H1 (cell line): Measurements from ENCODE around the gene STAT1. TPM values are rescaled to one million over a fixed set of nuclear protein-coding genes. Genes with fewer than 3 reads are reported as not detected.

ENCODE experiments used
- CTCF ChIA-PET: fragments of 300-600 bp; sonication (Branson Sonifier 250); formaldehyde crosslinking; loops from one replicate; lab custom pipeline; 2021; ENCODE audit not compliant: partially characterized antibody; lab: Charles Lee
- POLR2A ChIA-PET: fragments of 300-600 bp; sonication (Branson Sonifier 250); formaldehyde crosslinking; loops from one replicate; lab custom pipeline; 2021; ENCODE audit warnings: inconsistent platforms; ENCODE audit not compliant: partially characterized antibody; lab: Charles Lee
- DNase-seq, 2 experiments: peaks; one replicate each; pipeline versions ENCODE4 v3.0.0 to v3.0.0-alpha.2; 2010 to 2022; ENCODE audit warnings: low spot score in 2 of 2, low read depth in 1 of 2, mixed read lengths in 1 of 2
- FAIRE-seq: peaks from 2 replicates; lab custom pipeline; 2011; peaks lifted over from hg19 to GRCh38; lab: Jason Lieb, UNC
- H2AFZ ChIP-seq: 2 replicates; pipeline ENCODE4 v1.8.1; 2012; ENCODE audit warnings: low read length, inconsistent platforms
- H2AK5ac ChIP-seq: 2 replicates; pipeline ENCODE4 v1.6.1; 2013; ENCODE audit warnings: low read depth, low read length
- H2BK120ac ChIP-seq: replicated peaks from 2 replicates; pipeline ENCODE3; 2013; ENCODE audit warnings: low read depth, low read length, inconsistent platforms
- H2BK12ac ChIP-seq: 2 replicates; pipeline ENCODE4 v1.6.1; 2013; ENCODE audit warnings: low read depth, low read length
- H2BK15ac ChIP-seq: 2 replicates; pipeline ENCODE4 v1.6.1; 2013; ENCODE audit warnings: low read length
- H2BK20ac ChIP-seq: 2 replicates; pipeline ENCODE4 v1.6.1; 2013; ENCODE audit warnings: low read length
- H2BK5ac ChIP-seq: 2 replicates; pipeline ENCODE4 v1.6.1; 2013; ENCODE audit warnings: low read depth, low read length
- H3K14ac ChIP-seq: 2 replicates; pipeline ENCODE4 v1.6.1; 2013; ENCODE audit warnings: inconsistent platforms; ENCODE audit not compliant: insufficient read length
- H3K18ac ChIP-seq: 2 replicates; pipeline ENCODE4 v1.6.1; 2013; ENCODE audit warnings: low read length; ENCODE audit errors: extremely low read depth
- H3K23ac ChIP-seq: 2 replicates; pipeline ENCODE4 v1.6.1; 2013; ENCODE audit warnings: inconsistent platforms; ENCODE audit not compliant: insufficient read length
- H3K23me2 ChIP-seq: 2 replicates; pipeline ENCODE4 v1.6.1; 2013; ENCODE audit warnings: low read depth, low read length
- H3K27ac ChIP-seq: 2 replicates; pipeline ENCODE4 v1.6.1; 2011; ENCODE audit warnings: low read depth, low read length, inconsistent platforms
- H3K27me3 ChIP-seq, 4 experiments: replicated peaks in 1 of 4; 1 replicate in 1 of 4; 2 replicates in 3 of 4; pipeline versions ENCODE4 v1.6.1 to v1.8.1; 2011 to 2013; ENCODE audit warnings: low read length in 3 of 4, mild to moderate bottlenecking in 3 of 4, inconsistent platforms in 2 of 4, mixed read lengths in 2 of 4, moderate library complexity in 1 of 4; ENCODE audit not compliant: control insufficient read depth in 3 of 4, insufficient read depth in 3 of 4; ENCODE audit errors: extremely low read depth in 1 of 4
- H3K36me3 ChIP-seq, 4 experiments: 2 replicates each; pipeline versions ENCODE4 v1.6.1 to v1.8.1; 2011 to 2013; ENCODE audit warnings: mild to moderate bottlenecking in 4 of 4, low read length in 3 of 4, moderate library complexity in 2 of 4, control low read depth in 1 of 4, inconsistent platforms in 1 of 4; ENCODE audit not compliant: insufficient read depth in 4 of 4, control insufficient read depth in 2 of 4
- H3K4ac ChIP-seq: replicated peaks from 2 replicates; pipeline ENCODE3; 2013; ENCODE audit warnings: low read length, low read depth, mixed read lengths, inconsistent platforms; ENCODE audit not compliant: insufficient read length
- H3K4me1 ChIP-seq, 4 experiments: replicated peaks in 1 of 4; 1 replicate in 1 of 4; 2 replicates in 3 of 4; pipeline versions ENCODE4 v1.6.1 to v1.8.1; 2011 to 2013; ENCODE audit warnings: low read length in 3 of 4, inconsistent platforms in 2 of 4, mixed read lengths in 1 of 4; ENCODE audit not compliant: insufficient read depth in 4 of 4, control insufficient read depth in 3 of 4
- H3K4me2 ChIP-seq, 2 experiments: 2 replicates each; pipeline versions ENCODE4 v1.6.1 to v1.8.1; 2011 to 2013; ENCODE audit warnings: low read depth in 2 of 2, low read length in 2 of 2, control low read depth in 1 of 2, inconsistent platforms in 1 of 2, mild to moderate bottlenecking in 1 of 2; ENCODE audit not compliant: insufficient read depth in 1 of 2
- H3K4me3 ChIP-seq, 4 experiments: fragments of 200-600, 300-600 bp in 1 of 4; sonication (generic), shearing (Covaris generic), sonication (Bioruptor Twin) in 1 of 4; 2 replicates each; pipeline versions ENCODE4 v1.5.1 to v1.8.1; 2011 to 2016; ENCODE audit warnings: low read length in 4 of 4, low read depth in 3 of 4, control low read depth in 2 of 4, inconsistent platforms in 2 of 4, mild to moderate bottlenecking in 2 of 4, mixed read lengths in 1 of 4, moderate library complexity in 1 of 4; ENCODE audit not compliant: insufficient read depth in 2 of 4; ENCODE audit errors: extremely low read depth in 1 of 4
- H3K56ac ChIP-seq: replicated peaks from 2 replicates; pipeline ENCODE3; 2013; ENCODE audit warnings: low read depth, mild to moderate bottlenecking, mixed read lengths, low read length, inconsistent platforms; ENCODE audit not compliant: insufficient read length
- H3K79me1 ChIP-seq: 2 replicates; pipeline ENCODE4 v1.6.1; 2013; ENCODE audit warnings: low read depth, low read length, control low read depth
- H3K79me2 ChIP-seq, 2 experiments: 2 replicates each; pipeline versions ENCODE4 v1.6.1 to v1.8.1; 2012 to 2013; ENCODE audit warnings: low read length in 2 of 2, mild to moderate bottlenecking in 2 of 2, inconsistent platforms in 1 of 2; ENCODE audit not compliant: insufficient read depth in 2 of 2, control insufficient read depth in 1 of 2
- H3K9ac ChIP-seq, 4 experiments: replicated peaks in 1 of 4; 1 replicate in 1 of 4; 2 replicates in 3 of 4; pipeline versions ENCODE4 v1.6.1 to v1.8.1; 2011 to 2013; ENCODE audit warnings: low read depth in 3 of 4, low read length in 3 of 4, control low read depth in 2 of 4, mild to moderate bottlenecking in 2 of 4, moderate library complexity in 2 of 4, inconsistent platforms in 1 of 4; ENCODE audit errors: extremely low read depth in 1 of 4
- H3K9me3 ChIP-seq, 2 experiments: 2 replicates each; pipeline versions ENCODE4 v1.6.1 to v1.8.1; 2012 to 2013; ENCODE audit warnings: mild to moderate bottlenecking in 2 of 2, moderate library complexity in 2 of 2, control low read depth in 1 of 2, inconsistent platforms in 1 of 2, low read depth in 1 of 2, low read length in 1 of 2, mixed read lengths in 1 of 2; ENCODE audit not compliant: insufficient read depth in 2 of 2
- H4K20me1 ChIP-seq, 2 experiments: replicated peaks in 1 of 2; 2 replicates each; pipeline versions ENCODE3 to v1.8.1; 2011 to 2013; ENCODE audit warnings: inconsistent platforms in 2 of 2, low read length in 2 of 2, mild to moderate bottlenecking in 1 of 2; ENCODE audit not compliant: insufficient read depth in 2 of 2, control insufficient read depth in 1 of 2
- H4K5ac ChIP-seq: 2 replicates; pipeline ENCODE4 v1.6.1; 2013; ENCODE audit warnings: low read length, low read depth, mixed read lengths, inconsistent platforms; ENCODE audit not compliant: insufficient read length
- H4K8ac ChIP-seq: 2 replicates; pipeline ENCODE4 v1.8.0; 2013; ENCODE audit warnings: mild to moderate bottlenecking, moderate library complexity, low read length, inconsistent platforms; ENCODE audit not compliant: insufficient read depth; ENCODE audit errors: extremely low read depth
- H4K91ac ChIP-seq: replicated peaks from 2 replicates; pipeline ENCODE3; 2013; ENCODE audit warnings: low read length, mixed read lengths, inconsistent platforms; ENCODE audit not compliant: insufficient read length
- BRCA1 ChIP-seq: IDR thresholded peaks from 2 replicates; pipeline ENCODE4 v1.6.1; 2012; ENCODE audit warnings: low read depth, low read length, improper control_type of control experiment
- CBX5 ChIP-seq: fragments of 300-800, 300-1000 bp; sonication (generic); IDR thresholded peaks from 2 replicates; pipeline ENCODE4 v1.7.1; 2016; ENCODE audit warnings: antibody characterized with exemption, low read length, low read depth
- CHD1 ChIP-seq: IDR thresholded peaks from 2 replicates; pipeline ENCODE4 v1.6.1; 2012; ENCODE audit warnings: low read depth, low read length, improper control_type of control experiment
- CTBP2 ChIP-seq: IDR thresholded peaks from 2 replicates; pipeline ENCODE4 v1.7.0; 2011; ENCODE audit warnings: borderline replicate concordance, mild to moderate bottlenecking, moderate library complexity, mixed read lengths, low read length; ENCODE audit not compliant: insufficient read depth, insufficient read length
- HDAC2 ChIP-seq, 2 experiments: fragments of 300-600 bp in 1 of 2; sonication (generic) in 1 of 2; IDR thresholded peaks; 2 replicates each; pipeline ENCODE4 v1.6.1; 2011 to 2012; ENCODE audit warnings: low read depth in 2 of 2, low read length in 2 of 2, mild to moderate bottlenecking in 2 of 2, moderate library complexity in 2 of 2, borderline replicate concordance in 1 of 2, inconsistent platforms in 1 of 2
- KDM4A ChIP-seq: IDR thresholded peaks from one replicate; pipeline ENCODE4 v1.7.1; 2012; ENCODE audit warnings: low read depth, mild to moderate bottlenecking, moderate library complexity, low read length, inconsistent platforms; ENCODE audit not compliant: severe bottlenecking
- KDM5A ChIP-seq: fragments of 200-600 bp; IDR thresholded peaks from 2 replicates; pipeline ENCODE4 v1.7.1; 2012; ENCODE audit warnings: mild to moderate bottlenecking, low read length, inconsistent platforms, mixed read lengths
- MAFK ChIP-seq: IDR thresholded peaks from 2 replicates; pipeline ENCODE4 v1.6.1; 2012; ENCODE audit warnings: low read depth, mild to moderate bottlenecking, improper control_type of control experiment, low read length
- RBBP5 ChIP-seq: IDR thresholded peaks from 2 replicates; pipeline ENCODE4 v1.7.1; 2012; ENCODE audit warnings: low read depth, mild to moderate bottlenecking, inconsistent platforms, low read length, moderate library complexity, borderline replicate concordance
- RFX5 ChIP-seq: IDR thresholded peaks from 2 replicates; pipeline ENCODE4 v1.6.1; 2011; ENCODE audit warnings: low read depth, low read length, improper control_type of control experiment, borderline replicate concordance
- SP1 ChIP-seq: IDR thresholded peaks from 2 replicates; pipeline ENCODE4 v1.6.1; 2011; ENCODE audit warnings: low read depth, low read length
- SRF ChIP-seq: IDR thresholded peaks from 2 replicates; pipeline ENCODE4 v1.6.1; 2011; ENCODE audit warnings: mild to moderate bottlenecking, low read depth, low read length, moderate library complexity
- SUZ12 ChIP-seq: fragments of 200-600 bp; sonication (generic); IDR thresholded peaks from 2 replicates; pipeline ENCODE4 v1.6.1; 2012; ENCODE audit warnings: mild to moderate bottlenecking, inconsistent platforms, low read length, moderate library complexity, mixed read lengths
- WGBS, 2 experiments: shearing (Covaris generic) in 1 of 2; methylation state at CpG; one replicate each; pipeline versions ENCODE4 v1.1.6 to v1.1.7; 2013 to 2015; ENCODE audit warnings: low lambda C conversion rate in 2 of 2, mixed read lengths in 2 of 2, inconsistent platforms in 1 of 2, low coverage in 1 of 2, missing lambda C conversion rate in 1 of 2; ENCODE audit not compliant: insufficient replicate concordance in 2 of 2, insufficient coverage in 1 of 2, insufficient read length in 1 of 2; ENCODE audit errors: extremely low coverage in 1 of 2, missing lambda C conversion rate in 1 of 2; 5-methylcytosine and 5-hydroxymethylcytosine counted together
- polyA plus RNA-seq, 7 experiments: library from polyadenylated mRNA; depleted of rRNA in 3 of 7; stranded (reverse) in 5 of 7; unstranded in 2 of 7; fragments of >200 nt in 5 of 7; fragments of 200-250 nt in 2 of 7; gene quantifications; 1 replicate in 5 of 7; 2 replicates in 1 of 7; 4 replicates in 1 of 7; pipeline versions ENCODE4 v1.2.1 to v1.2.3, GENCODE V29; 2011 to 2013; ENCODE audit warnings: missing spikeins in 2 of 7, mixed read lengths in 2 of 7
- total RNA-seq: library from RNA; stranded (reverse); fragmentation: NEBNext Ultra II Directional; extraction: Animal tissue kit (Norgen Biotek cat#: 25700); gene quantifications from 2 replicates; pipeline ENCODE4 v1.2.1, GENCODE V29; 2021
- TF ChIP-seq, protein P1 (sequence below): IDR thresholded peaks from 2 replicates; pipeline ENCODE4 v1.6.1; 2011; ENCODE audit warnings: low read length, improper control_type of control experiment

The STAT1 gene
- total and polyA plus RNA-seq, 2 of the 8 experiments (the other 6 are each of a cell fraction or from before 2014, with no cell fraction given), result 20.3 to 43.0 TPM

DNA sequence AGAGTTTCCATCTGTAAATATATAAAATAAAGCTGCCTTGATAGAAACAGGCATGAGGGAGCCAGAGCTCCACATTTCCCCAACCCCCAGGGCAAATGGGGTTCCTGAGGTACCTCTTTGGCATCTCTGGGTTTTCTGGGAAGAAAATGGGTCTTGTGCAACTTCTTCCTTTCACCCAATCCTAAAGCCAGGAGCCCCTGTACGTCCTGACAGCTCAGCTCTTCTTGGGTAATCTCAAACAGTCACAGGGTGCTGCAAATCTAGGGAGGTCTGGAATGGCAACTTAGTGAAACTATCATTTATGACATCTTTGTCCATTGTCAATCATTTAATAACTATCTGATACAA lies 36.6 kb upstream of the STAT1 start:
- H3K23me2 ChIP-seq, result no peaks in the 10 kb centered on the region
- no peak overlapping the region for H3K23ac ChIP-seq
- H4K5ac ChIP-seq, result no peak overlapping the region
- WGBS, 2 experiments, result 83% methylated on average over 1 of the region's 1 CpG; no CpG with 5 or more reads in 1 of the 2 experiments
- H3K79me1 ChIP-seq, result no peaks in the 10 kb centered on the region
- H3K14ac ChIP-seq, result no peak overlapping the region
- H3K79me2 ChIP-seq, result no peaks in the 10 kb centered on the region
- no peak overlapping the region for H4K8ac ChIP-seq
- DNase-seq (no peak), FAIRE-seq (no peak)
- H2BK5ac ChIP-seq, result no peak overlapping the region
- H4K20me1 ChIP-seq, result no peaks in the 10 kb centered on the region
- no peak overlapping the region for H3K4me3 ChIP-seq
- no peaks in the 10 kb centered on the region for H3K9me3 ChIP-seq
- H2BK20ac ChIP-seq, result no peak overlapping the region
- no peak overlapping the region for H3K9ac ChIP-seq
- no peak overlapping the region for H3K18ac ChIP-seq
- no peak overlapping the region for H3K27ac ChIP-seq
- no peak overlapping the region for H2AK5ac ChIP-seq
- no peak overlapping the region for H3K4me2 ChIP-seq
- no peak overlapping the region for H3K4ac ChIP-seq
- no peaks in the 10 kb centered on the region for H3K4me1 ChIP-seq
- H2BK120ac ChIP-seq, result no peak overlapping the region
- H2AFZ ChIP-seq, result no peak overlapping the region
- no peak overlapping the region for H3K56ac ChIP-seq
- CTCF ChIA-PET, result interaction anchor here (1.1 to 7.1 kb wide), 18 partner anchors 11 to 489 kb away, joined by 3 to 137 read pairs (median 10); no protein-coding TSS in a partner anchor
- H2BK12ac ChIP-seq, result no peak overlapping the region
- no peaks in the 10 kb centered on the region for H3K27me3 ChIP-seq
- H2BK15ac ChIP-seq, result no peak overlapping the region
- no peaks in the 10 kb centered on the region for H3K36me3 ChIP-seq
- POLR2A ChIA-PET, result interaction anchor here (0.6 to 1.1 kb wide), 2 partner anchors 31 to 1542 kb away, joined by 3 read pairs; no protein-coding TSS in a partner anchor
- no peak overlapping the region for H4K91ac ChIP-seq
- TF ChIP-seq CHD1, result no peak
- TF ChIP-seq HDAC2 (IDR thresholded peaks at IDR 0.05; ENCODE audit: borderline replicate concordance in 1 of 2, low read depth in 2 of 2, low read length in 2 of 2), result no peak
- TF ChIP-seq CBX5, result no peak
- TF ChIP-seq KDM4A, result no peak
- no peak for TF ChIP-seq BRCA1
- no peak for TF ChIP-seq RBBP5
- TF ChIP-seq SRF, result no peak
- no peak for TF ChIP-seq SP1
- no peak for TF ChIP-seq CTBP2
- no peak for TF ChIP-seq RFX5
- TF ChIP-seq, protein P1, sequence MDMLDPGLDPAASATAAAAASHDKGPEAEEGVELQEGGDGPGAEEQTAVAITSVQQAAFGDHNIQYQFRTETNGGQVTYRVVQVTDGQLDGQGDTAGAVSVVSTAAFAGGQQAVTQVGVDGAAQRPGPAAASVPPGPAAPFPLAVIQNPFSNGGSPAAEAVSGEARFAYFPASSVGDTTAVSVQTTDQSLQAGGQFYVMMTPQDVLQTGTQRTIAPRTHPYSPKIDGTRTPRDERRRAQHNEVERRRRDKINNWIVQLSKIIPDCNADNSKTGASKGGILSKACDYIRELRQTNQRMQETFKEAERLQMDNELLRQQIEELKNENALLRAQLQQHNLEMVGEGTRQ, result no peak
- no peak for TF ChIP-seq MAFK
- TF ChIP-seq KDM5A, result no peak
- TF ChIP-seq SUZ12, result no peak
